Left lung (tissue), 10 donors: ENCODE measurements around the gene UBE3A. TPM values are rescaled to one million over a fixed set of nuclear protein-coding genes. Genes with fewer than 3 reads are reported as not detected.

Experiments
- ATAC-seq: fragments of 200-7000 bp; cut with Tn5 transposase; one replicate; pipeline ENCODE4 v1.9.1; 2020; ENCODE audit warnings: moderate library complexity
- DNase-seq, 4 donors: peaks; one replicate each; pipeline ENCODE4 v3.0.0-alpha.2; 2013 to 2020
- H3K27ac ChIP-seq, 2 donors: fragments of 200-600 bp; sonication (generic) in 1 of 2; one replicate each; pipeline versions ENCODE4 v1.5.0 to v1.8.0; 2020 to 2021
- H3K27me3 ChIP-seq, 2 donors: fragments of 200-600 bp; sonication (generic) in 1 of 2; one replicate each; pipeline versions ENCODE4 v1.5.0 to v1.8.0; 2020 to 2021
- H3K36me3 ChIP-seq, 2 donors: fragments of 200-600 bp; sonication (generic) in 1 of 2; one replicate each; pipeline versions ENCODE4 v1.5.0 to v1.8.0; 2020 to 2021
- H3K4me1 ChIP-seq, 2 donors: fragments of 200-600 bp; one replicate each; pipeline ENCODE4 v1.8.0; 2021
- H3K4me3 ChIP-seq, 2 donors: fragments of 200-600 bp; sonication (generic) in 1 of 2; one replicate each; pipeline versions ENCODE4 v1.5.0 to v1.8.0; 2020 to 2021; ENCODE audit warnings: mild to moderate bottlenecking in 1 of 2
- H3K9me3 ChIP-seq, 2 donors: fragments of 200-600 bp; sonication (generic) in 1 of 2; one replicate each; pipeline versions ENCODE4 v1.5.0 to v1.8.0; 2020 to 2021
- intact Hi-C, 2 donors: fragments of 100-400 bp; cut with DNase I; formaldehyde crosslinking; loops; one replicate each; pipeline versions ENCODE4 v1.11.2 to v1.14.2; 2022
- polyA plus RNA-seq, 6 donors: library from polyadenylated mRNA; unstranded; fragments of 120-200 nt; gene quantifications; one replicate each; pipeline ENCODE4 v1.2.1, GENCODE V29; 2013; ENCODE audit not compliant: insufficient read length in 6 of 6
- total RNA-seq, 2 donors: library from RNA; stranded (reverse); fragmentation: NEBNext Ultra II Directional; extraction: Animal tissue kit (Norgen Biotek cat#: 25700); gene quantifications; one replicate each; pipeline ENCODE4 v1.2.1, GENCODE V29; 2021
- TF ChIP-seq, protein P1 (sequence below), 2 donors: fragments of 200-600 bp; sonication (generic) in 1 of 2; IDR thresholded peaks; one replicate each; pipeline versions ENCODE4 v1.5.0 to v1.8.0; 2021; ENCODE audit warnings: antibody characterized with exemption in 2 of 2
- donor health status: DM: no; HTN: yes; CAD: no.
- donor health status: DM: no; HTN: no; CAD: no.

The UBE3A gene
- total and polyA plus RNA-seq, 8 donors = 84.4 to 97.9 (median 90.3) TPM

- TF ChIP-seq, protein P1, sequence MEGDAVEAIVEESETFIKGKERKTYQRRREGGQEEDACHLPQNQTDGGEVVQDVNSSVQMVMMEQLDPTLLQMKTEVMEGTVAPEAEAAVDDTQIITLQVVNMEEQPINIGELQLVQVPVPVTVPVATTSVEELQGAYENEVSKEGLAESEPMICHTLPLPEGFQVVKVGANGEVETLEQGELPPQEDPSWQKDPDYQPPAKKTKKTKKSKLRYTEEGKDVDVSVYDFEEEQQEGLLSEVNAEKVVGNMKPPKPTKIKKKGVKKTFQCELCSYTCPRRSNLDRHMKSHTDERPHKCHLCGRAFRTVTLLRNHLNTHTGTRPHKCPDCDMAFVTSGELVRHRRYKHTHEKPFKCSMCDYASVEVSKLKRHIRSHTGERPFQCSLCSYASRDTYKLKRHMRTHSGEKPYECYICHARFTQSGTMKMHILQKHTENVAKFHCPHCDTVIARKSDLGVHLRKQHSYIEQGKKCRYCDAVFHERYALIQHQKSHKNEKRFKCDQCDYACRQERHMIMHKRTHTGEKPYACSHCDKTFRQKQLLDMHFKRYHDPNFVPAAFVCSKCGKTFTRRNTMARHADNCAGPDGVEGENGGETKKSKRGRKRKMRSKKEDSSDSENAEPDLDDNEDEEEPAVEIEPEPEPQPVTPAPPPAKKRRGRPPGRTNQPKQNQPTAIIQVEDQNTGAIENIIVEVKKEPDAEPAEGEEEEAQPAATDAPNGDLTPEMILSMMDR (IDR thresholded peaks at IDR 0.05) = no peak
- H3K27ac ChIP-seq = no peak overlapping the region
- no peaks in the 10 kb centered on the region for H3K9me3 ChIP-seq
- no peaks in the 10 kb centered on the region for H3K27me3 ChIP-seq
- no peak overlapping the region for H3K4me3 ChIP-seq
- intact Hi-C loops = no loop called here
- no peak for ATAC-seq
- H3K4me1 ChIP-seq = peaks cover 0 to 53% of the 10 kb centered on the region in 2 donors
- peaks cover 0 to 18% of the 10 kb centered on the region in 2 donors for H3K36me3 ChIP-seq
- no peak for DNase-seq
Measured at GRCh38 chr15:25408428-25408827, 30.4 kb downstream of the UBE3A start.

DNA sequence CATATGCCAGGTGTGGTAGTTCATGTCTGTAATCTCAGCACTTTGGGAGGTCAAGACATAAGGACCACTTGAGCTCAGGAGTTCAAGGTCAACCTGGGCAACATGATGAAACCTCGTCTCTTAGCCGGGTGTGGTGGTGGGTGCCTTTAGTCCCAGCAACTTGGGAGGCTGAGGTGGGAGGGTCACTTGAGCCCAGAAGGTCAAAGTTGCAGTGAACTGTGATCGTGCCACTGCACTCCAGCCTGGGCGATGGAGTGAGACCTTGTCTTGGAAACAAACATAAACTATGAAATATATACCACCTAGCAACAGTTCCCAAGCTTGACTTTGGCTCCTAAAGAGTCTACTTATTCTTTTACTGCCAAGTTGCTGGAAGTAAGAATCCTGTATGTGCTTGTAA, 30.9 kb downstream of the UBE3A start:
- ATAC-seq (no peak), DNase-seq (no peak)
- TF ChIP-seq, protein P1 (IDR thresholded peaks at IDR 0.05) = no peak
- intact Hi-C loops = no loop called here
- Histone ChIP-seq H3K36me3 (peaks cover 0 to 23% of the 10 kb centered on the region in 2 donors), H3K27me3 (no peaks in the 10 kb centered on the region), H3K4me1 (peaks cover 0 to 58% of the 10 kb centered on the region in 2 donors), H3K9me3 (no peaks in the 10 kb centered on the region), H3K4me3 (no peak overlapping the region), H3K27ac (no peak overlapping the region)

GRCh38 chr15:25406846-25407245, 32.0 kb downstream of the UBE3A start:
- TF ChIP-seq, protein P1 (IDR thresholded peaks at IDR 0.05) = no peak
- no peaks in the 10 kb centered on the region for H3K27me3 ChIP-seq
- no peak overlapping the region for H3K27ac ChIP-seq
- peaks cover 0 to 4% of the 10 kb centered on the region in 2 donors for H3K9me3 ChIP-seq
- no peak overlapping the region for H3K4me3 ChIP-seq
- ATAC-seq = no peak
- H3K4me1 ChIP-seq = peaks cover 0 to 59% of the 10 kb centered on the region in 2 donors
- H3K36me3 ChIP-seq = peaks cover 0 to 34% of the 10 kb centered on the region in 2 donors
- intact Hi-C loops = no loop called here
- no peak for DNase-seq

GRCh38 chr15:25406261-25406660, 32.6 kb downstream of the UBE3A start:
- peaks cover 0 to 38% of the 10 kb centered on the region in 2 donors for H3K36me3 ChIP-seq
- no peak for DNase-seq
- no peak for ATAC-seq
- H3K4me1 ChIP-seq = peaks cover 0 to 56% of the 10 kb centered on the region in 2 donors
- TF ChIP-seq, protein P1 (IDR thresholded peaks at IDR 0.05) = no peak
- intact Hi-C loops = no loop called here
- no peak overlapping the region for H3K4me3 ChIP-seq
- peaks cover 0 to 8% of the 10 kb centered on the region in 2 donors for H3K9me3 ChIP-seq
- no peaks in the 10 kb centered on the region for H3K27me3 ChIP-seq
- no peak overlapping the region for H3K27ac ChIP-seq

- Histone ChIP-seq H3K36me3 (peaks cover 0 to 38% of the 10 kb centered on the region in 2 donors), H3K4me1 (peaks cover 0 to 32% of the 10 kb centered on the region in 2 donors), H3K9me3 (peaks cover 0 to 8% of the 10 kb centered on the region in 2 donors), H3K4me3 (no peak overlapping the region), H3K27ac (no peak overlapping the region), H3K27me3 (no peaks in the 10 kb centered on the region)
- intact Hi-C loops = no loop called here
- ATAC-seq (no peak), DNase-seq (no peak)
- TF ChIP-seq, protein P1 (IDR thresholded peaks at IDR 0.05) = no peak
Measured at GRCh38 chr15:25403771-25404170, 35.1 kb downstream of the UBE3A start.
